Panc1 (cell line): ENCODE data around the gene RCOR1.

ENCODE experiments used
- CTCF ChIP-seq: fragments of 450-650 bp; IDR thresholded peaks from 2 replicates; pipeline ENCODE4 v1.5.1; 2017; ENCODE audit warnings: mild to moderate bottlenecking
- POLR2AphosphoS5 ChIP-seq: IDR thresholded peaks from 2 replicates; pipeline ENCODE4 v1.6.1; 2012; ENCODE audit warnings: mild to moderate bottlenecking, low read depth, low read length, moderate library complexity
- TCF7L2 ChIP-seq: IDR thresholded peaks from 2 replicates; pipeline ENCODE4 v1.6.1; 2011; ENCODE audit warnings: mild to moderate bottlenecking, low read depth, low read length, inconsistent platforms

GRCh38 chr14:102752239-102752847 lies 159.9 kb downstream of the RCOR1 start:
- TF ChIP-seq CTCF: no peak
- TF ChIP-seq POLR2AphosphoS5: no peak
- TF ChIP-seq TCF7L2: no peak
